GM20000 (cell line): Measurements from ENCODE around the gene TIGD3.

ENCODE experiments used
- DNase-seq: peaks from one replicate; pipeline ENCODE4 v3.0.0; 2012; ENCODE audit warnings: low spot score
- CTCF ChIP-seq: IDR thresholded peaks from 2 replicates; pipeline ENCODE4 v1.5.1; 2012; ENCODE audit warnings: mild to moderate bottlenecking, control low read depth; ENCODE audit errors: extremely low read depth, missing control alignments

TIGD3 gene

GRCh38 chr11:65392186-65392829, 37.8 kb downstream of the TIGD3 start:
- DNase-seq = no peak
- no peak for TF ChIP-seq CTCF

- no peak for DNase-seq
- no peak for TF ChIP-seq CTCF
These were observed 38.3 kb downstream of the TIGD3 start for GRCh38 chr11:65392899-65393298.

GRCh38 chr11:65393513-65394079, 39.0 kb downstream of the TIGD3 start:
- DNase-seq = no peak
- TF ChIP-seq CTCF = no peak

GRCh38 chr11:65394125-65394536, 39.6 kb downstream of the TIGD3 start:
- no peak for DNase-seq

GRCh38 chr11:65395961-65396530, 41.5 kb downstream of the TIGD3 start:
- DNase-seq = peak; percentile 16

More at GRCh38 chr11:65394125-65394536, 39.6 kb downstream of the TIGD3 start:
- no peak for TF ChIP-seq CTCF

GRCh38 chr11:65396769-65397745, 42.5 kb downstream of the TIGD3 start:
- no peak for DNase-seq
- TF ChIP-seq CTCF = no peak

More at GRCh38 chr11:65395961-65396530, 41.5 kb downstream of the TIGD3 start:
- TF ChIP-seq CTCF = no peak
